ENCODE measurements around the gene BUB1B. TPM values are rescaled to one million over a fixed set of nuclear protein-coding genes. Genes with fewer than 3 reads are reported as not detected.

The BUB1B gene, protein sequence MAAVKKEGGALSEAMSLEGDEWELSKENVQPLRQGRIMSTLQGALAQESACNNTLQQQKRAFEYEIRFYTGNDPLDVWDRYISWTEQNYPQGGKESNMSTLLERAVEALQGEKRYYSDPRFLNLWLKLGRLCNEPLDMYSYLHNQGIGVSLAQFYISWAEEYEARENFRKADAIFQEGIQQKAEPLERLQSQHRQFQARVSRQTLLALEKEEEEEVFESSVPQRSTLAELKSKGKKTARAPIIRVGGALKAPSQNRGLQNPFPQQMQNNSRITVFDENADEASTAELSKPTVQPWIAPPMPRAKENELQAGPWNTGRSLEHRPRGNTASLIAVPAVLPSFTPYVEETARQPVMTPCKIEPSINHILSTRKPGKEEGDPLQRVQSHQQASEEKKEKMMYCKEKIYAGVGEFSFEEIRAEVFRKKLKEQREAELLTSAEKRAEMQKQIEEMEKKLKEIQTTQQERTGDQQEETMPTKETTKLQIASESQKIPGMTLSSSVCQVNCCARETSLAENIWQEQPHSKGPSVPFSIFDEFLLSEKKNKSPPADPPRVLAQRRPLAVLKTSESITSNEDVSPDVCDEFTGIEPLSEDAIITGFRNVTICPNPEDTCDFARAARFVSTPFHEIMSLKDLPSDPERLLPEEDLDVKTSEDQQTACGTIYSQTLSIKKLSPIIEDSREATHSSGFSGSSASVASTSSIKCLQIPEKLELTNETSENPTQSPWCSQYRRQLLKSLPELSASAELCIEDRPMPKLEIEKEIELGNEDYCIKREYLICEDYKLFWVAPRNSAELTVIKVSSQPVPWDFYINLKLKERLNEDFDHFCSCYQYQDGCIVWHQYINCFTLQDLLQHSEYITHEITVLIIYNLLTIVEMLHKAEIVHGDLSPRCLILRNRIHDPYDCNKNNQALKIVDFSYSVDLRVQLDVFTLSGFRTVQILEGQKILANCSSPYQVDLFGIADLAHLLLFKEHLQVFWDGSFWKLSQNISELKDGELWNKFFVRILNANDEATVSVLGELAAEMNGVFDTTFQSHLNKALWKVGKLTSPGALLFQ
- total RNA-seq (2021; ENCODE audit: unreplicated experiment) (67.8 TPM), Bru-seq, nascent RNA (percentile 93 among the genes with signal in this experiment), BruChase-seq, experiment 1, labeled RNA remaining after a 2-hour chase (percentile 87 among the genes with signal in this experiment), BruChase-seq, experiment 2, labeled RNA remaining after a 6-hour chase (percentile 89 among the genes with signal in this experiment)
- 22.3 TPM for polyA plus RNA-seq (2012; ENCODE audit: insufficient read length)
- long read RNA-seq, transcript BUB1B-201 (23 exons, 3,725 nt) = major isoform, 131 of 188 reads
- long read RNA-seq, partial matches to known transcripts = 27 of 188 reads
- long read RNA-seq, other reads (novel, unspliced or antisense) = 30 of 188 reads

GRCh38 chr15:40160689-40161688 is at the start of gene BUB1B:
BUB1B (plus strand) TSS chr15:40161069; CDS start chr15:40161221, 152 bp downstream.
- BruUV-seq (replicated peaks) = TSS peak; percentile 84
- Histone ChIP-seq H3K27me3 (ENCODE audit: control insufficient read depth, insufficient read depth, low read length) (no peaks in the 10 kb centered on the region), H3K4me3 (ENCODE audit: low read depth in 2 of 2, low read length in 2 of 2) (peak within 1 kb of the TSS; percentile 90 to 96), H3K36me3 (ENCODE audit: control insufficient read depth, insufficient read depth, low read length) (peaks cover 9% of the 10 kb centered on the region), H3K27ac (ENCODE audit: low read length) (peak within 1 kb of the TSS; percentile 88), H3K4me1 (ENCODE audit: control insufficient read depth, insufficient read depth, low read length) (peaks cover 25% of the 10 kb centered on the region), H3K9me3 (ENCODE audit: control insufficient read depth, insufficient read depth, low read depth, low read length) (no peaks in the 10 kb centered on the region)
- intact Hi-C loops (cut with micrococcal nuclease; ENCODE audit: unreplicated experiment) (loop anchor here (5.0 kb wide), 2 partner anchors 54 to 114 kb away; partner anchors contain the start of gene BMF), in situ Hi-C loops (cut with HindIII; ENCODE audit: low pct_unique_long_range_greater_than_20kb, low sequenced_read_pairs) (no loop called here)
- CTCF ChIA-PET = interaction anchor here (0.7 to 2.1 kb wide), 2 partner anchors 57 to 120 kb away, joined by 3 to 7 read pairs; no protein-coding TSS in a partner anchor
- POLR2A ChIA-PET = interaction anchor here (0.6 kb wide), 1 partner anchor 322 kb away, joined by 6 read pairs; no protein-coding TSS in a partner anchor
- TF ChIP-seq POLR2AphosphoS5 (IDR thresholded peaks at IDR 0.05; ENCODE audit: low read depth, low read length) (peak; percentile 82), SIN3A (IDR thresholded peaks at IDR 0.05; ENCODE audit: borderline replicate concordance, insufficient read depth, low read depth, low read length) (peak; percentile 99), TCF7L2 (IDR thresholded peaks at IDR 0.05; ENCODE audit: low read depth, low read length) (peak; percentile 83; the same call in 1 of the 2 replicates)
- TF ChIP-seq, protein P1, sequence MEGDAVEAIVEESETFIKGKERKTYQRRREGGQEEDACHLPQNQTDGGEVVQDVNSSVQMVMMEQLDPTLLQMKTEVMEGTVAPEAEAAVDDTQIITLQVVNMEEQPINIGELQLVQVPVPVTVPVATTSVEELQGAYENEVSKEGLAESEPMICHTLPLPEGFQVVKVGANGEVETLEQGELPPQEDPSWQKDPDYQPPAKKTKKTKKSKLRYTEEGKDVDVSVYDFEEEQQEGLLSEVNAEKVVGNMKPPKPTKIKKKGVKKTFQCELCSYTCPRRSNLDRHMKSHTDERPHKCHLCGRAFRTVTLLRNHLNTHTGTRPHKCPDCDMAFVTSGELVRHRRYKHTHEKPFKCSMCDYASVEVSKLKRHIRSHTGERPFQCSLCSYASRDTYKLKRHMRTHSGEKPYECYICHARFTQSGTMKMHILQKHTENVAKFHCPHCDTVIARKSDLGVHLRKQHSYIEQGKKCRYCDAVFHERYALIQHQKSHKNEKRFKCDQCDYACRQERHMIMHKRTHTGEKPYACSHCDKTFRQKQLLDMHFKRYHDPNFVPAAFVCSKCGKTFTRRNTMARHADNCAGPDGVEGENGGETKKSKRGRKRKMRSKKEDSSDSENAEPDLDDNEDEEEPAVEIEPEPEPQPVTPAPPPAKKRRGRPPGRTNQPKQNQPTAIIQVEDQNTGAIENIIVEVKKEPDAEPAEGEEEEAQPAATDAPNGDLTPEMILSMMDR (IDR thresholded peaks at IDR 0.05) = no peak
- TF ChIP-seq, protein P2, sequence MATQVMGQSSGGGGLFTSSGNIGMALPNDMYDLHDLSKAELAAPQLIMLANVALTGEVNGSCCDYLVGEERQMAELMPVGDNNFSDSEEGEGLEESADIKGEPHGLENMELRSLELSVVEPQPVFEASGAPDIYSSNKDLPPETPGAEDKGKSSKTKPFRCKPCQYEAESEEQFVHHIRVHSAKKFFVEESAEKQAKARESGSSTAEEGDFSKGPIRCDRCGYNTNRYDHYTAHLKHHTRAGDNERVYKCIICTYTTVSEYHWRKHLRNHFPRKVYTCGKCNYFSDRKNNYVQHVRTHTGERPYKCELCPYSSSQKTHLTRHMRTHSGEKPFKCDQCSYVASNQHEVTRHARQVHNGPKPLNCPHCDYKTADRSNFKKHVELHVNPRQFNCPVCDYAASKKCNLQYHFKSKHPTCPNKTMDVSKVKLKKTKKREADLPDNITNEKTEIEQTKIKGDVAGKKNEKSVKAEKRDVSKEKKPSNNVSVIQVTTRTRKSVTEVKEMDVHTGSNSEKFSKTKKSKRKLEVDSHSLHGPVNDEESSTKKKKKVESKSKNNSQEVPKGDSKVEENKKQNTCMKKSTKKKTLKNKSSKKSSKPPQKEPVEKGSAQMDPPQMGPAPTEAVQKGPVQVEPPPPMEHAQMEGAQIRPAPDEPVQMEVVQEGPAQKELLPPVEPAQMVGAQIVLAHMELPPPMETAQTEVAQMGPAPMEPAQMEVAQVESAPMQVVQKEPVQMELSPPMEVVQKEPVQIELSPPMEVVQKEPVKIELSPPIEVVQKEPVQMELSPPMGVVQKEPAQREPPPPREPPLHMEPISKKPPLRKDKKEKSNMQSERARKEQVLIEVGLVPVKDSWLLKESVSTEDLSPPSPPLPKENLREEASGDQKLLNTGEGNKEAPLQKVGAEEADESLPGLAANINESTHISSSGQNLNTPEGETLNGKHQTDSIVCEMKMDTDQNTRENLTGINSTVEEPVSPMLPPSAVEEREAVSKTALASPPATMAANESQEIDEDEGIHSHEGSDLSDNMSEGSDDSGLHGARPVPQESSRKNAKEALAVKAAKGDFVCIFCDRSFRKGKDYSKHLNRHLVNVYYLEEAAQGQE (IDR thresholded peaks at IDR 0.05; ENCODE audit: insufficient read depth in 1 of 2, low read depth in 2 of 2, low read length in 1 of 2) = 0 out of 4 replicates have a peak, but pooled peaks of 1 of the 2 experiments have one; percentile 44
- peak; percentile 99 for ATAC-seq
- DNase-seq (ENCODE audit: low read depth, low spot score) = peak; percentile 90

Data from Panc1 (cell line).